GM18951 (cell line): Measurements from ENCODE around the gene UBE2J1.

Experiments used
- POLR2A ChIP-seq: IDR thresholded peaks from 4 replicates; pipeline ENCODE4 v1.6.1; 2011; ENCODE audit warnings: mild to moderate bottlenecking; ENCODE audit not compliant: insufficient read length, insufficient read depth; ENCODE audit errors: extremely low read depth
- in situ Hi-C: fragments of 300-500 bp; cut with MboI; formaldehyde crosslinking; loops from one replicate; pipeline ENCODE4 v1.12.0; 2022; ENCODE audit warnings: low sequenced_read_pairs, mixed read lengths, inconsistent platforms; ENCODE audit not compliant: unreplicated experiment

UBE2J1 gene

DNA sequence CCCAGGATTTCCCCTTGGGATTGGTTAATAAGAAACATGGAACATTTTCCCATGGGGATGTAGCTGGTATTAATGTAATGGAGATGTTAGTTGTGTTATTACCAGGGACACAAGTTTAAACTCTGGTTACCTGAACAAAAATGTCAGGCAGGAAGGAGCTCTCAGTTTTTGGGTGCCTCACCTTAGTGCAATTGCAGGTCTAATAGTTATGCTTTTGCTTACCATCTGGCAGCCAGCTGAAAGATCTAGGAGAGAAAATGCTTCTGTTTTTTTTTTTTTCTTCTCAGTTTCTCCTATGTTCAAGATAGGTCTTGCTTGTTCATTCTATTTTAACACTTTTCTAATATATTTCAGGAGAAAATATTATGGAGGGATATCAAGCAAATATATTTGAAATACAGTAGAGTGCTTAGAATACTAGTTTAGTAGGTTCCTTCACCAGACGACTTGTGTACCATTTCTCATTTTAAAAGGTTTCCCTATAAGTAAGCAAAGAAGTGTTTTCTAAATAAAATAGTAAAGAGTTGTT, 4.2 kb upstream of the UBE2J1 start:
- in situ Hi-C loops, result no loop called here
- peak; percentile 25 for TF ChIP-seq POLR2A

- in situ Hi-C loops, result no loop called here
These were observed 3.1 kb upstream of the UBE2J1 start for GRCh38 chr6:89355511-89356194.

DNA sequence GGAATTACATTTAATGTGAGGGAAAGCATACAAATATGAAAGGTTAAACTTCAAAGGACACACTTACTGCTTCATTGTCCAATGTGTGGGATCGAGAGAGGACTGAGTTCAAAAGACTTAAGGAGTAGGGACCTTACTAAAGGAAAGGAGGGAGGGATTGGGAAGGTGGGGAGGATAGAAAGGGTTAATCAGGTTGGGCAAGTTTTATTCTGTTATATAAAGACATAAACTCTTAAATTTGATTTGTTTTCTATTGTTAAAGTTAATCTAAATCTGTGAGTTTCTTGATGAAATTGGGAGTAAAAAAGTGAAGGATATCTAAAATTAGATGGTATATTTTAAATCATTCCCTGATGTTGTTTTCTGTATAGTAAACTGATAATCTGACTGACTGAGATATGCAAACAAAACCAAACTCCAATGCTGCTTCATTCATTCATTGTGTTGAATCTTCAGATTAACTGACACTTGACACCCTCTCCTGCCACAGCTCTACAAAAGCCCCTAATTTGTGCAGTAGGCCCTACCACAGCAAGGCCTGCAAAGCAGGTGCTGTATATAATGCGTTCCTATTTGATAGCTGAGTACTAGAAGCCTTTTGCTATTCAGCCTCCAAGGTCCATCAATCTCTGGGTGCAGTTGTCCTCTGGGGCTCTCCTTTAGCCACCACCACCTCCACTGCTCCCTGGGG, 1.3 kb upstream of the UBE2J1 start:
- in situ Hi-C loops, result no loop called here
- peak; percentile 41 for TF ChIP-seq POLR2A

More at GRCh38 chr6:89355511-89356194, 3.1 kb upstream of the UBE2J1 start:
- no peak for TF ChIP-seq POLR2A

- no peak for TF ChIP-seq POLR2A
- in situ Hi-C loops, result no loop called here
These were observed 615 bp upstream of the UBE2J1 start for GRCh38 chr6:89353118-89353556.

DNA sequence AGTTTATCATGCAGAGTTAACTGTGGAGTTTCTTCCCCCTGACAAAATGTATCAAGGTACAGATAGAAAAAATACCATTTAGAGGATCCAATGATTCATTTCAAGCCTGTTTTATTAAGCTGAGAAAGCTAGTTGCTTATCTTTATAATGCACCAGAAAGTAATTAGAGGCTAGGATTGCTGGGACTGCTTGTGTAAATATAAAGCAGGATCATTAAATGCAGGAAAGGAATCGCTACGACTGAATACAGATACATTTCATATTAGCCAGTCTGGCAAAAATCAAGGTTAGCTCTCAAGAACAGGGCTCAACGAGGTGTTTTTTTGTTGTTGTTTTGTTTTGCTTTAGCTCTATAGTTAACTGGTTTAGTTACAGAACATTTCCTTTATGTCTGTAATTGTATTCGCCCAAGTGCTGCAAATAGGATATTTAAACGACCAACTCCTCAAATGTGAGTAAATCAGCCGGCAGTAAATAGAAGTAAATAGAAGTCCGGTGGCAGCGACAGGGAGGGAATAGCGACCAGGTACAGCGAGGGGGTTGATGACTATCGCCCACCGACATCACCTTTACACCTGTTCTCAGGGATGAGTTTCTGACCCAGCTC, 748 bp downstream of the UBE2J1 start:
- no peak for TF ChIP-seq POLR2A
- in situ Hi-C loops, result no loop called here

- in situ Hi-C loops, result no loop called here
- TF ChIP-seq POLR2A, result no peak
These were observed 2.1 kb downstream of the UBE2J1 start for GRCh38 chr6:89350281-89350966.

DNA sequence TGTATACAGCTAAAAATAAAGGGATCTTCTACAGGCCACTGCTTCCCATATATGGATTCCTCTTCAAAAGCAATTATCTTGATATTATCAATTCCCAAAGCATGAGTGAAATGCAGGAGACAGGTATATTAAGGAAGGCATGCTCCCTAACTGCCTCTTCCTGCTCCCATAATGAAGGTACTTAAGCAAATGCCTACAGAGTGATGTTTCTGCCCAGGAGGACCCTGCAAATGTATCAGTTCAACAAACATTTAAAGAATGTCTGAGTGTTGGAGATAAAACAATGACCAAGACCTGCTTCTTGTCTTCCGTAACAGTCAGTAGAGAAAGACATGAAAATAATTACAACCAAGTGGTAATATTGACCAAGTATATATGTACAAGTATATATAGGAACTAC, 4.2 kb downstream of the UBE2J1 start:
- TF ChIP-seq POLR2A, result no peak
- in situ Hi-C loops, result no loop called here

DNA sequence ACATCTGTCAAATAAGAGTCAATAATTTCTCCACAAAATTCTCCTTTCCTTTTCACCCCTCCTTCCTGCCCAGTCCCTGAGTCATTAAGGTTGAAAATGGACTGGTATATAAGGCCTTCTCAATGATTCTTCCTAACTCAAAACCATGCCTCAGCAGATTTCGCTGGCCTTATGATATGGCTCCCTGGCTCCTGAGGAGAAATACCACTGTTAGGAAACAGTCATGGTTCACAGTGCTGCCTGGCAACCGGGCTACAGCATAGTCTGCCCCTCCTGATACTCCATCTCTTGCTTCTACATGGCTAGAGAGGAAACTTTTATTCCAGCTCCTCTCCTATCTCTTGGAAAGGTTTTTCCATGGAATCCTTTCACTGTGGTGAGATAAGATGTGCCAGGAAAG, 4.7 kb downstream of the UBE2J1 start:
- in situ Hi-C loops, result no loop called here
- no peak for TF ChIP-seq POLR2A

DNA sequence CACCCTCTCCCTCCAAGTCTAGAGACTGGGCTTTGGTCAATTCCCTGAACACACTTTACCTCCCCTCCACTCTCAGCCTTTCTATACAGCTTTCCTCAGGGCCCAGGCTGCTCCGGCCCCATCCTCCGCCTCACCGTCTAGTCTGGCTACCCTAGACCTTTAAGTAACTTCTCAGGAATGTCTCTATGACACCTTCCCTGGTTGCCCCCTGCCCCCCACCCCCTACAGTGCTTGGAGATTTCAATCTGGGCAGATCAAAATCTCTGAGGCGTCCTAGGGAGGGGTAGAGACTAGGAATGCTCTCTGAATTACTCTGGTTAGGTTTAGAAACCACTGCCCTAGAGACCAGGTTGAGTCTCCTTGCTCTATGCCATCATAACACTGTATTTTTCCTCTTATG, 6.1 kb downstream of the UBE2J1 start:
- in situ Hi-C loops, result no loop called here

GRCh38 chr6:89339565-89339964, 13.0 kb downstream of the UBE2J1 start:
- no peak for TF ChIP-seq POLR2A
- in situ Hi-C loops, result no loop called here

More for the DNA sequence above, 6.1 kb downstream of the UBE2J1 start:
- no peak for TF ChIP-seq POLR2A

GRCh38 chr6:89335164-89335563, 17.4 kb downstream of the UBE2J1 start:
- no peak for TF ChIP-seq POLR2A
- in situ Hi-C loops, result no loop called here

GRCh38 chr6:89330910-89331309, 21.6 kb downstream of the UBE2J1 start:
- in situ Hi-C loops, result no loop called here

DNA sequence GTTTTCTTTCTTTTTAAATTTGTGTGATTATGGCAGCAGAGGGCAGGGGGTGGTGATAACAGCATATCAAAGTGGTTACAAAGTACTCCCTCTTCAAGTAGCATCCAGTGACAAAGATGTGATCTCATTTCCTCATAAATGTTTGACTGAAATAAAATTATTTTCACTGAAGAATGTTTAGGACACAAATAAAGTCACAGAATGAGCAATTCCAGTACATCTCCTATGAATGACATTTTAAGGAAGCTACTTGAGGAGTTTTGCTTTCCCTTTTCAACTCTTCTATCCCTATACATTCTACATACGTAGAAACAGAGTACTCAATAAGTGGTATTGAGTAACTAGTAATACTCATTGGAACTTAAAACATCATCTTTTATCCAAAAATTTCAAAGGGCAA, 23.5 kb downstream of the UBE2J1 start:
- TF ChIP-seq POLR2A, result no peak
- in situ Hi-C loops, result no loop called here

More at GRCh38 chr6:89330910-89331309, 21.6 kb downstream of the UBE2J1 start:
- TF ChIP-seq POLR2A, result no peak

DNA sequence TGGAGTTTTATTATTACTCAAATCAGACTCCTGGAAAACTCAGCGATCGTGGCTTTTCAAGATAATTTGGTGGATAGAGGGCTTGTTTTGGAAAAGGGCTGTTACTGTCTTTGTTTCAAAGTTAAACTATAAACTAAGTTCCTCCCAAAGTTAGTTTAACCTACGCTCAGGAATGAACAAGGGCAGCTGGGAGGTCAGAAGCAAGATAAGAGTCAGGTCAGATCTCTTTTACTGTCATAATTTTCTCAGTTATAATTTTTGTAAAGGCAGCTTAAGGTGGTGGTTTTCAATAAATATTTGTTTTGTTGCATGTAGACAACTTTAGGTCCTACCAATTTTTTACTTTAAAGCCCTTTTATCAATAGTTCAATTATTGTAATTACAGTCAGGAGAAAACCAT, 28.2 kb downstream of the UBE2J1 start:
- no peak for TF ChIP-seq POLR2A
- in situ Hi-C loops, result no loop called here
